ENCODE results near the gene ARL6.
A peak's percentile ranks its signal among the peaks of the same experiment; 100 is the strongest.
"Not testable (repeated sequence)": the region's sequence is repeated elsewhere in the genome, so short reads cannot be mapped to it uniquely, and the experiment has no call there.

The ARL6 gene

DNA sequence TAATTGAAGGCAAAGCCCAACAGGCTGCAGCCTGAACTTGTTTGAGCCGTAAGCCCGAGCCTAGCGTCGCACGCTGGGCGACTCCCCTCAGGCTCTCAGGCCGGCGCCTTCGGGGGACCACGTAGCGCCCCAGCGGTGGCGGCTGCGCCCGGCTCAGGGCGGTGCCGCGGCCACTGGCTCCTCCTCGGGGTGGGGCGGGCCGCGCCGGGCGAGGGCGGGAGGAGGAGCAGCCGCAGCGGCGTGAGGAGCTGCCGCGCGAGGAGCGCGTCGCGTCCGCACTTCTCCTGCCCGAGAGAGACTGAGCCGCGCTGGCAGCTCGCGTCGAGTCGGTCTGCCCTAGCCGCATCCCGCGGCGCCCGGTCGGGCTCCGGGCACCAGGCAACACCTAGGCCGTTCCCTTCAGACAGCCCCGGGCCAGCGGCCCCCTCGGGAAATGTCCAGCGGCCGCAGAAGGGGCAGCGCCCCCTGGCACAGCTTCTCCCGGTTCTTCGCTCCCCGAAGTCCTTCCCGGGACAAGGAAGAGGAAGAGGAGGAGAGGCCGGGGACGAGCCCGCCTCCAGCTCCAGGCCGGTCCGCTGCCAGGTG, 57.3 kb downstream of the ARL6 start, which contains the start of gene CRYBG3:
Gene CRYBG3 (plus strand): TSS at position 238 of the 585 bp plus-strand sequence. CDS start 196 bp downstream, at position 434.
- peak; percentile 84 for DNase-seq

DNA sequence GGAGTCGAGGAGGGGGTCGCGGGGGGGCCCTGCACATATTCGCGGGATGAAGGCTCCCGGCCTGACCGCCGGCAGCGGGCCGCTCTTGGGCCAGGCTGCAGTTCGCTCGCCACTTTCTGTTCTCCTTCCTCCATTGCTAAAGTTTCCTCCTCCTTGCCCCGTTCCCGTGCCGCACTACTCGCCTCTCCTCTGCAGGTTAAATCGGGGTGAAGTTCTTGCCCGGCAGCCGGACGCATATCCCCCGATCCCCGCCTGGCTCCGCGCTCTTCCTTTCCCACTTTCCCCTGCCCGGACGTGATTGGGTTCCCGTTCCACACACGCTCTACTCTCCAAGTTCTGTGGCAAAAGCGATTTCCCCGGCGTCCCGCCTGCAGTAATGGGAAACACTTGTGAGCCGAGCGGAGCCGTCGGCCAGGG, 57.8 kb downstream of the ARL6 start:
- peak; percentile 74 for DNase-seq

DNA sequence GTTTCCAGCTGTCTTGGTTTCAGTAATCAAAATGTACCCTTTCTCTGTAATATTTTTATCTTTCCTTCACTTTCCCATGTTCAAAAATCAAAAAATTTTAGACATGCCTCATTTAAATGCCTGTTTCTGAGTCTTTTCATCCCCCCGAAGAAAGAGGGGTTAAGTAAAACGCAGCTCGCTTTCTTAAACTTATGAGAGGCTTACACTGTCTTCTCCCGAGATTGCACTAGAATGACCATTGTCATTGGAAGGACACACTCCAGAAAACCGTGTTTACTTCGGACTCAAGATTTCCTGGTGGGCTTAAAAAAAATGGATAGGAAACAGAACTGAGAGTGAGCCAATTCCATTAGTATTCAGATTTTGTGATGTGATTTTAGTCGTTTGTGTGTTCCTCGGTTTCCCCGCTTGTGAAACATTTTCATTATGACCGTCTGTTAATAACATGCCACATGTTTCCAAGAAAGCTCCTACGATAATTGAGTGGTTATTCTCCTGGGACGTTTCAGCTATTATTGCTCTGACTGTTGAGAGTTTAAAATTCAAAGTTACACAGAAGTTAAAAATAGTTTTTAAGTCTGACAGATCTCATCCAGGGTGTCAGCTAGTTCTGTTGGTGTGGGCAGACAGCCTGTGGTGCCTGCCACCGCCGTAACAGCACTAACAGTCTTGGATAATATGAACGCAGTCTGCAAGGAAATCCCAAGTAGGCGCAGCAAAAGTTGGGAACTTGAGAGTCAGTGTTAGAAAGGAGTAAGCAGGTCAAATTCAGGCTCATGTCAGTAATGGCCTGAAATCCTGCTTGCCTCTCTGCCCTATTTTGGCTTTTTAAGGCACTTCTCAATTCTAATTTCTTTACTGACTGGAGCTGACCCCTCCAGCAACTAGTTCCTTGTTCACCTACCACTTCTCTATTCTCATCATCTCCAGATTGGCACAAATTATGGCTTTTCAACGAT, 58.8 kb downstream of the ARL6 start:
- peak; percentile 11 for DNase-seq

DNA sequence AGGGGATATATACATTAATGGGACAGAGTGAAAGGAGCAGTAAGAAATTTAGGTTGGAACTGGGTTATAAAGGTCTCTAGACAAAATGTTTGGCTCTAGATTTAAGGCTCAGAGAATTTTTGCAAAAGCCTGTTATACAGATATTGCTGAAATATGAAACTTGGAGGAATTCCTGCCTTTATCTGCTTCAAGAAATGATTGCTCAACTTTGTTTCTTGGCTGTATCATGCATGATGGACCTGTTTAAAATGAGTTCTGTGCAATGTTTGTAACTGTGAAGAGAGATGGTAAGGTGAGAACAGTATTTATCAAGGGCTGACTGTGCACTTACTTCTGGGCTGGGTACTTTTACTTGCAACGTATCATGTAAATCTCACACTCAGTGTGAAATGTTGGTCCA, 60.5 kb downstream of the ARL6 start:
- no peak for DNase-seq

DNA sequence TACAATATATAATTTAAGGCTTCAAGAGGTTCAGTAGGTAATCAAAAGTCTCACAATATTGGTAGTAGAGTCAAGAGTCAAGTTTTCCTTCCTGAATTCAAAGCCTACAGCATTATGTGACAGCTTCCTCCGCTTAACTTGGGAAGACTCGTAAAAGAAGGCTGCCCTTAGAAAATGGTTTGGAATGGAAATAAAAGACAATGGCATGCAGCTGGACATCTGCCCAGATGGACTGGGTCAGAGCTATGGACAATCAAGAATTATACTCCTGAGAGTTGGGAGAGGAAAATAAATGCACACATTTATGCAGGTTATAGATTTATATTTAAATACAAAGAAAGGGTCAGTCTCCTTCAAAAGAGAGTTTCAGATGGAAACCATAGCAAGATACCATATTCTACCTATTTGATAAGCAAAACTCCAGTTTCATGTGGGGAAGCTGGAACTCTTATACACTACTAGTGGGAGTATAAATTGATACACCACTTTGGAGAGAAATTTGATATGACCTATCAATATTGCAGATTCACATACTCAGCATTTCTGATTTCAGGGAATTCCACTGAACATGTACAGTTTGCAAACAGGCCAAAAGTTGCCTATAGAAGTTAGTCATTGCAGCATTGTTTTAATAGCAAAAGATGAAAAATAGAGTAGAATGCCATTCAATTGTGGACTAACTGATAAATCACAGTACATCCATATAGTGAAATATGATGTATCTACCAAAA, 63.3 kb downstream of the ARL6 start:
- DNase-seq = peak; percentile 39

DNA sequence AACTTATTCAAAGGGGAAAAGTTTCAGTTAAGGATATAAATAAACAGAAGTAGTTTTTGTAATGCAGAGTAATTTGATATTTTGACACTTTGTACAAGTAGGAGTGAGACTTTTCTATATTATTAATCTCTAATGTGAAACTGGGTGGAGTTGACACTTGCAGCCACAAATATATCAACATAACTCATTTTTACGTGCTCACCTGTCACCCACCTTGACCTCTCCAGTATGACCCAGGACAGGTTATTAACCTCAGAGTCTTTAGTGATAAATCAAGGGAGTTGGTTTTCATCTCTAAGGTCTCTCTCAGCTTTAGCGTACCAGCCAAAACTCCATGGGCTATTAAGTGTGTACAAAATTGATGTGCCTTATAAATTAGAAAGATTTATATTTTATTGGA, 64.6 kb downstream of the ARL6 start:
- DNase-seq = no peak

DNA sequence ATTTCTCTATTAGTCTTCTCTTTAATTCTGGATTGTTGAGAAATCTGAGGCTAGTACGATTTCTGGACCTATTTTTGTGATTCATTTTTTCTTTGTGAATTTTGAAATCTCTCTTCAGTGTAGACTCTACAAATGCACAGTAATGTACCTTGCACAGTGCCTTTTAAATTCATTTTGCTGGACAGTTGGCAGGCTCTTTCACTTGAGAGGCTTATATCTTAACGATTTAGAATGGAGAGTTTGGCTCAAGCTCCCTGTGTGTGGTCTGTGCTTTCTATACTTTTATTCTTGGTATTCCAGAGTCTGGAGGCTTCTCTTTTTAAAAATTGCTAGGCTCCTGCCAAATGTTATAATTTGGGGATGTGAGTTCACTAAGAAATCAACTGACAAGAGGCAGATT, 66.1 kb downstream of the ARL6 start:
- DNase-seq = no peak

DNA sequence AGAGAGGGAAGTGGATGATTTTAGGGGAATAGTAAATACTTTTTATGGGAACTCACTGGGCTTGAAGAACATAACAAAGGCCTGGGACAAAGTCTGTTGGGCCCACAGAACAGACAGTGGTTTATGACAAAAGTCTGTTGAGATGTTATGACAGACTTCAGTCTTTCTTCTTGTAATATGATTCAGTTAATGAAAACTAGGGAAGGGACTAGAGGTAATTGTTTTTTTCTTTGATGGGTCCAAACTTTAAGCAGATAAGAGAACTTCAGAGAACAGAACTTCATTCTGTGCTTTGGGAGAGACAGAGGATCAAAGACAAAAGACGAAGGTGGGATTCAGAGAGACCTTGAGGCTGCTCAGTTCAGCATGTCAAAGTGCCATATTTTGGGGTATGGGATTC, 66.6 kb downstream of the ARL6 start:
- no peak for DNase-seq

DNA sequence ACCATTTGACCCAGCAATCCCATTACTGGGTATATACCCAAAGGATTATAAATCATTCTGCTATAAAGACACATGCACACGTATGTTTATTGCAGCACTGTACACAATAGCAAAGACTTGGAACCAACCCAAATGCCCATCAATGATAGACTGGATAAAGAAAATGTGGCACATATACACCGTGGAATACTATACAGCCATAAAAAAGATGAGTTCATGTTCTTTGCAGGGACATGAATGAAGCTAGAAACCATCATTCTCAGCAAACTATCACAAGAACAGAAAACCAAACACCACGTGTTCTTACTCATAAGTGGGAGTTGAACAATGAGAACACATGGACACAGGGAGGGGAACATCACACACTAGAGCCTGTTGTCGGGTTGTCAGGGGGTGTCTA, 68.6 kb downstream of the ARL6 start:
- not testable (repeated sequence) for DNase-seq

DNA sequence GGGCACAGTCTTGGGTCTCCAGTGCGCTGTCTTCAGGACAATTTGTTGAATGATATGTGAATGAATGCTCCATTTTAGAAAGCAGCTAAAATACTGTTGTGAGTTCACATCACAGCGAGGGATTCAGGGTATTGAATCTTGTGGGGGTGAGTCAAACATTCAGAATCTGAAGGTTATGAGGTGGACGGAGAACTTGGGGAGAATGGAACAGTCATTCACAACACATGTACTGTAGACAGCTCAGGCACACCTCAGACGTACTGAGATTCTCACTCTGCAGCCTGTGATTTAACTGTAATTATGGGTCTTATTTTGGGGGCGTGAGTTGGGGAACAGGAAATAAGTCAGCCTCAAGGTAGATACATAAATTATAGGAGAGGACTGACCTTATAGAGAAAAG, 71.2 kb downstream of the ARL6 start:
- DNase-seq = peak; percentile 67

DNA sequence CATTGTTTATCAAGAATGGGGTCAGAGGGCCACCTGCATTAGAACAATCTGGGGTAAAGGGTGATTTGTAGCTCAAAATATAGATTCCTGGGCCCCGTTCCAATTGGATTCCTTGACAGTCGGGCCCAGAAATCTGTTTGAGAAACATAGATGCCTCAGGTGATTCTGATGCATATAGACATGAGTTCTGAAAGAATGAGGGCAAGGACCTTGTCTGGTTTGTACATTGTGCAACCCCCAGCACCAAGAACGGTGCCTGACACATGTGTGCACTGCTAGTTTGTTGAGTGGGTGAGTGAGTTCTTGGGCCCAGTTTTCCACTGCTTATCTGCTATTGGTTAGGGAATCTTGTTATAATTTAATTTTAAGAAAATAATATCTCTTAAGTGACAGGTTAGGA, 73.8 kb downstream of the ARL6 start:
- DNase-seq = no peak

DNA sequence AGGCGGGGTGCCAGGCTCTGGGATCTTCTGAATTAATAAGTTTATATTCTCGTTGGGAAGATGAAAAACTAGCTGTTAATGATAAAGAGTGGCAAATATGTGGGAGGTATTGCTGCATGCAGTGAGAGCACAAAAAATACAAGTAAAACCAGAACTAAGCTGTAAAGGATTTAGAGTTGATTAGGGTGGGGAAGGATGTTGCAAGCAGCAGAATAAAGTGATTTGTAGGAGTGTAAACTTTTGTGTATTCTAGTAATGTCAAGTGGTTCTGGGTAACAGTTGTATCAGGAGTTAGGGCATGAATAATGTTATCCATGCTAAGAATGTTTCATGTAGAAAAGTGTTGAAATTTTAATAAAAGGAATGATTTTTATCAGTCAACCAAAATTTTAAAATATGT, 75.4 kb downstream of the ARL6 start:
- DNase-seq = no peak

DNA sequence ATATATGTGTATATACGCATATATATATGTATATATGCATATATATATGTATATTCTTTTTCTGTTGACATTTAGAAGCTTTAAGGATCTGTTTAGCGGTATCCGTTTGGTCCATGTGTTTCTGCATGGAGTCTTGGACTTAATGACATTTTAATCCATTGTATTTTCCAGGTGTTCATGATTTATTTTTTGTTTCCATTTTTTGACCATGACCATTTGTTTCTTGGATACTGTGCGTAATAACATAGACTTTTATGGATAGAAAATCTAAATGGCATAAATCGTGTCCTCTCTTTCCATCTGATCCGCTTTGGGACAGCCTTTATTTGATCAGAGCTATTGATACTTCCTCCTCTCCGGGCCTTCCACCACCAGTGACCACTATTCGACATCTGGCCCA, 76.7 kb downstream of the ARL6 start:
- no peak for DNase-seq

DNA sequence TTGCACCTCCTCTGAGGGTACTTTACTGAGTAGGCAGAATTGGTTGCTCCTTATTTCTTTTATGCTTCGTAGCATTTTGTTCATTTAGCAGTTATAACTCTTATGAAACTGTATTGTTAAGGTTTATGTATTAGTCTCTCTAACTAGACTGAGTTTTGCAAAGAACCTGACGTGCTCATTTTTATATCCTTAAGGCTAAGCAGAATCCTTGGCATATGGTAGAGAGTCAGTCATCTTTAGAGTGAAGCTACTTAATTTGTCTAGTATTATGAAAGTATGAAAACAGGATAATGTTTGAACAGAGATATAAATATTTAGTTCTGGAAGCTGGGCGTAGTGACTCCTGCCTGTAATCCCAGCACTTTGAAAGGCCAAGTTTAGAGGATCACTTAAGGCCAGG, 77.4 kb downstream of the ARL6 start:
- no peak for DNase-seq

DNA sequence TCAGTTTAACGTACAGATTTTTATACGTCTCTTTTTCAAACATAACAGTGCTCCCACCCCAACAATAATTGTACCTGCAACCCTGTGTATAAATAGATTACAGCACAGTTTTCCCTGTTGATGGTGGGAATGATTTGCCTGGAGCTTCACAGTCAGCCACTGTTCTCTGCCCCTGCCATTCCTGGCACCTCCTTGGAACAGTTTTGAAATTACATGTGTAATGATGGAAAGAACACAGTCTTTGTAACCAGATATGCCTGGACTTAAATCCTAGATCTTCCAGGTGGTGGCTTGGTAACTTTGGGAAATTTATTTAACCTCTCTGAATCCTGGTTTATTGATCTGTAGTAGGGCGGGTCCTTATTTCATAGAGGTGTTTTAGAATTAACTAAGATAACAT, 84.2 kb downstream of the ARL6 start:
- DNase-seq = no peak

All from EL (cell line).